Prostate gland (tissue), 2 donors: Measurements from ENCODE around the gene GALNTL6.

Experiments used
- POLR2A ChIP-seq: fragments of 450-650 bp; IDR thresholded peaks from one replicate; pipeline ENCODE4 v1.6.1; 2016; ENCODE audit warnings: antibody characterized with exemption, mild to moderate bottlenecking
- POLR2AphosphoS5 ChIP-seq: sonication (generic); formaldehyde crosslinking; IDR thresholded peaks from one replicate; pipeline ENCODE4 v1.6.1; 2017; ENCODE audit warnings: antibody characterized with exemption
- TF ChIP-seq, protein P1 (sequence below), 4 experiments: fragments of 200-600 bp in 2 of 4; fragments of 450-650 bp in 2 of 4; sonication (generic) in 2 of 4; IDR thresholded peaks; 1 replicate in 3 of 4; 2 replicates in 1 of 4; pipeline ENCODE4 v1.5.1; 2016 to 2019; ENCODE audit warnings: antibody characterized with exemption in 4 of 4, mild to moderate bottlenecking in 2 of 4, moderate library complexity in 2 of 4

DNA sequence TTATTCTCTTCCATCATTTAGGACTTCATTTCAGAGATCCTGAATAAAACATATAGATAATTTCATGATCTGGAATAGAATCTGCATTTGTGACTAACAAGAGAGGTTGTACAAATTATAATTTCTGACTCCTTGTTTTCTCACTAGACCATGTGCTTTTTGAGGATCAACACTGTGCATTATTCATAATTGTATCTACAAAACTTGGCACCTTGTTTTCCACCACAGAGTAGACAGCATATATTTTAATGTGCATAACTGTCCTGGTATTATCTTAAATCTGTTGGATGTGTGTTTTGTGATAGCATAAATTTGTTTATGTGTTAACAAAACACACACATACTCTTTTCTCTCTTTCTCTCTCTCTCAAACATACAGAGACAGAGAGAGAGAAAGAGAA lies 840.5 kb downstream of the GALNTL6 start:
- no peak for TF ChIP-seq POLR2A
- no peak for TF ChIP-seq POLR2AphosphoS5
- TF ChIP-seq, protein P1, sequence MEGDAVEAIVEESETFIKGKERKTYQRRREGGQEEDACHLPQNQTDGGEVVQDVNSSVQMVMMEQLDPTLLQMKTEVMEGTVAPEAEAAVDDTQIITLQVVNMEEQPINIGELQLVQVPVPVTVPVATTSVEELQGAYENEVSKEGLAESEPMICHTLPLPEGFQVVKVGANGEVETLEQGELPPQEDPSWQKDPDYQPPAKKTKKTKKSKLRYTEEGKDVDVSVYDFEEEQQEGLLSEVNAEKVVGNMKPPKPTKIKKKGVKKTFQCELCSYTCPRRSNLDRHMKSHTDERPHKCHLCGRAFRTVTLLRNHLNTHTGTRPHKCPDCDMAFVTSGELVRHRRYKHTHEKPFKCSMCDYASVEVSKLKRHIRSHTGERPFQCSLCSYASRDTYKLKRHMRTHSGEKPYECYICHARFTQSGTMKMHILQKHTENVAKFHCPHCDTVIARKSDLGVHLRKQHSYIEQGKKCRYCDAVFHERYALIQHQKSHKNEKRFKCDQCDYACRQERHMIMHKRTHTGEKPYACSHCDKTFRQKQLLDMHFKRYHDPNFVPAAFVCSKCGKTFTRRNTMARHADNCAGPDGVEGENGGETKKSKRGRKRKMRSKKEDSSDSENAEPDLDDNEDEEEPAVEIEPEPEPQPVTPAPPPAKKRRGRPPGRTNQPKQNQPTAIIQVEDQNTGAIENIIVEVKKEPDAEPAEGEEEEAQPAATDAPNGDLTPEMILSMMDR (IDR thresholded peaks at IDR 0.05) = no peak
